ENCODE results near the gene ABHD3. TPM values are rescaled to one million over a fixed set of nuclear protein-coding genes. Genes with fewer than 3 reads are reported as not detected.
"Not testable (repeated sequence)": the region's sequence is repeated elsewhere in the genome, so short reads cannot be mapped to it uniquely, and the experiment has no call there.

The ABHD3 gene
- total RNA-seq, 1 donor from 2014 or later = 9.6 TPM

DNA sequence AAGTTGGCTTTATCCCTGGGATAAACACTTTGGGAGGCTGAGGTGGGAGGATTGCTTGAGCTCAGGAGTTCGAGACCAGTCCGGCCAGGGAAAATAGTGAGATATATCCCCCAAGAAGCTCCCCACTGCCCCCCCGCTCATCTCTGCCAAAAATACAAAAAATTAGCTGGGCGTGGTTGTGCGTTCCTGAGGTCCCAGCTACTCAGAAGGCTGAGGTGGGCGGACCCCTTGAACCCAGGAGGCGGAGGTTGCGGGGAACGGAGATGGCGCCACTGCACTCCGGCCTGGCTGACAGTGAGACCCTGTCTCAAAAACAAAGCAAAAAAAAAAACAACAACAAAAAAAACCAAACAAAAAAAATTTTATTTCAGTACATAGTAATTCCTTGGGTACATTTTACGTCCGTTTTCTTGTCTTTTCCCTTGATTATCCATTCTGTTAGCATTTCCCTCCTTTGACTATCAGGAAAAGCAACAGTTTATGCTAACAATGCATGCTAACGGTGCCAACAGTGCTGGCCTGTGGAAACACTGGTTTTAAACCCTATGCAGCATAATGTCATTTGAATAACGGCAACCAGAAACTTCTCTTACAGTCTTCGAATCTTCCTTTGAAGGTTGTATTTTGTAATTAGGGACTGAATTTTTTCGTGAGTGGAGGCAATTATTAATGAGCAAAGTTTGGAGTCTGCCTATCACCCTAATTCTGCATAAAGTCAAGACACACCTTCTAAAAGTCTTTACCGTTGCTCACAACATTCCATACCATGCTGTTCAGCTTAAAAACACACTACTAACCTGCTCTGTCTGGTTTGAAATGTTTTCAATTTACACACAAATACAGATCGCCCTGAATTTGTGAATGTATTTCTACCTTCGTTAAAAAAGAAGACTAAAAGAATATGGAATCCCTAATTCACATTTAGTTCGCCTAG, 35.3 kb upstream of the ABHD3 start:
- intact Hi-C loops (cut with DNase I) = loop anchor here (1.0 to 10.0 kb wide), 3 partner anchors 36 to 425 kb away; partner anchors contain the start of genes ABHD3 and GATA6

DNA sequence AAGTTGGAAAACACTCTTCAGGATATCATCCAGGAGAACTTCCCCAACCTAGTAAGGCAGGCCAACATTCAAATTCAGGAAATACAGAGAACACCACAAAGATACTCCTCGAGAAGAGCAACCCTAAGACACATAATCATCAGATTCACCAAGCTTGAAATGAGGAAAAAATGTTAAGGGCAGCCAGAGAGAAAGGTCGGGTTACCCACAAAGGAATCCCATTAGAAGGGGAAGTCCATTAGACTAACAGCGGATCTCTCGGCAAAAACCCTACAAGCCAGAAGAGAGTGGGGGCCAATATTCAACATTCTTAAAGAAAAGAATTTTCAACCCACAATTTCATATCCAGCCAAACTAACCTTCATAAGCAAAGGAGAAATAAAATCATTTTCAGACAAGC, 32.4 kb upstream of the ABHD3 start:
- H3K27ac ChIP-seq; DNase-seq (ENCODE audit: low spot score in 2 of 2); H3K27me3 ChIP-seq; H3K4me3 ChIP-seq; intact Hi-C loops (cut with DNase I); H3K9me3 ChIP-seq; H3K36me3 ChIP-seq; H3K4me1 ChIP-seq: not testable (repeated sequence)

More for the DNA sequence above, 35.3 kb upstream of the ABHD3 start:
- Histone ChIP-seq H3K27me3 (no peaks in the 10 kb centered on the region), H3K9me3 (peaks cover 0 to 5% of the 10 kb centered on the region in 2 donors), H3K4me3 (peak overlapping the region; percentile 29 to 42), H3K4me1 (peaks cover 0 to 5% of the 10 kb centered on the region in 2 donors), H3K36me3 (no peaks in the 10 kb centered on the region), H3K27ac (peak overlapping the region; percentile 48 to 96)
- TF ChIP-seq, protein P1, sequence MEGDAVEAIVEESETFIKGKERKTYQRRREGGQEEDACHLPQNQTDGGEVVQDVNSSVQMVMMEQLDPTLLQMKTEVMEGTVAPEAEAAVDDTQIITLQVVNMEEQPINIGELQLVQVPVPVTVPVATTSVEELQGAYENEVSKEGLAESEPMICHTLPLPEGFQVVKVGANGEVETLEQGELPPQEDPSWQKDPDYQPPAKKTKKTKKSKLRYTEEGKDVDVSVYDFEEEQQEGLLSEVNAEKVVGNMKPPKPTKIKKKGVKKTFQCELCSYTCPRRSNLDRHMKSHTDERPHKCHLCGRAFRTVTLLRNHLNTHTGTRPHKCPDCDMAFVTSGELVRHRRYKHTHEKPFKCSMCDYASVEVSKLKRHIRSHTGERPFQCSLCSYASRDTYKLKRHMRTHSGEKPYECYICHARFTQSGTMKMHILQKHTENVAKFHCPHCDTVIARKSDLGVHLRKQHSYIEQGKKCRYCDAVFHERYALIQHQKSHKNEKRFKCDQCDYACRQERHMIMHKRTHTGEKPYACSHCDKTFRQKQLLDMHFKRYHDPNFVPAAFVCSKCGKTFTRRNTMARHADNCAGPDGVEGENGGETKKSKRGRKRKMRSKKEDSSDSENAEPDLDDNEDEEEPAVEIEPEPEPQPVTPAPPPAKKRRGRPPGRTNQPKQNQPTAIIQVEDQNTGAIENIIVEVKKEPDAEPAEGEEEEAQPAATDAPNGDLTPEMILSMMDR (IDR thresholded peaks at IDR 0.05) = no peak
- DNase-seq (ENCODE audit: low spot score in 2 of 2) = no peak

DNA sequence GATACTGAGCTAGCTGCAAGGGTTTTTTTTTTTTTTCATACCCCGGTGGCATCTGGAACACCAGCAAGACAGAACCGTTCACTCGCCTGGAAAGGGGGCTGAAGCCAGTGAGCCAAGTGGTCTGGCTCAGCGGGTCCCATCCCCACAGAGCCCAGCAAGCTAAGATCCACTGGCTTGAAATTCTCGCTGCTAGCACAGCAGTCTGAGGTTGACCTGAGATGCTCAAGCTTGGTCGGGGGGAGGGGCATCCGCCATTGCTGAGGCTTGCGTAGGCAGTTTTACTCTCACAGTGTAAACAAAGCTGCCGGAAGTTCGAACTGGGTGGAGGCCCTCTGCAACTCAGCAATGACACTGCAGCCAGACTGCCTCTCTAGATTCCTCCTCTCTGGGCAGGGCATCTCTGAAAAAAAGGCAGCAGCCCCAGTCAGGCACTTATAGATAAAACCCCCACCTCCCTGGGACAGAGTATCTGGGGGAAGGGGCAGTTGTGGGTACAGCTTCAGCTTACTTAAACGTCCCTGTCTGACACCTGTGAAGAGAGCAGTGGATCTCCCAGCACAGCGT, 31.0 kb upstream of the ABHD3 start:
- TF ChIP-seq, protein P1 (IDR thresholded peaks at IDR 0.05) = no peak
- H3K4me1 ChIP-seq = peaks cover 0 to 5% of the 10 kb centered on the region in 2 donors
- H3K36me3 ChIP-seq = no peaks in the 10 kb centered on the region
- no peak overlapping the region for H3K4me3 ChIP-seq
- no peak for DNase-seq (ENCODE audit: low spot score in 2 of 2)
- no peak overlapping the region for H3K27ac ChIP-seq
- H3K9me3 ChIP-seq = peaks cover 0 to 5% of the 10 kb centered on the region in 2 donors
- intact Hi-C loops (cut with DNase I) = no loop called here
- H3K27me3 ChIP-seq = no peaks in the 10 kb centered on the region

DNA sequence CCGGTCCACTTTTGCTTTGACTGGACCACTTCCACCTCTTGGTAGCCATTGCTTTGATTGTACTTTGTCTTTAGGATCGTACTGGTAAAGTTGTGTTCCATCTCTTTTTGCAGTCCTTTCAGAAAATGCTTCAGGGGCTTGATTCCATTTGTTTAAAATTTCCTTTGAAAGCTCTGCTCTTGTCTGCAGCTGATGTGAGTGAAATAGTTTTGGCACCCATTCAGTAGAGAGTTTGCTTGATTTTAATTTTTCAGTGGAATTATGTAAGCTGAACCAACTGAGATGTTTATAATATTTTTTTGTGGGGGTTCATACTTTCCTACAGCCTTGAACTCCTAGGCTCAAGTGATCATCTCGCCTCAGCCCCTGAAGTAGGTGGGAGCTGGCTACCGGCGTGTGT, 28.4 kb upstream of the ABHD3 start:
- Histone ChIP-seq H3K27ac (no peak overlapping the region), H3K36me3 (no peaks in the 10 kb centered on the region), H3K9me3 (peaks cover 0 to 5% of the 10 kb centered on the region in 2 donors), H3K4me1 (no peaks in the 10 kb centered on the region), H3K4me3 (no peak overlapping the region), H3K27me3 (no peaks in the 10 kb centered on the region)
- intact Hi-C loops (cut with DNase I) = no loop called here
- DNase-seq (ENCODE audit: low spot score in 2 of 2) = no peak
- TF ChIP-seq, protein P1 (IDR thresholded peaks at IDR 0.05) = no peak

DNA sequence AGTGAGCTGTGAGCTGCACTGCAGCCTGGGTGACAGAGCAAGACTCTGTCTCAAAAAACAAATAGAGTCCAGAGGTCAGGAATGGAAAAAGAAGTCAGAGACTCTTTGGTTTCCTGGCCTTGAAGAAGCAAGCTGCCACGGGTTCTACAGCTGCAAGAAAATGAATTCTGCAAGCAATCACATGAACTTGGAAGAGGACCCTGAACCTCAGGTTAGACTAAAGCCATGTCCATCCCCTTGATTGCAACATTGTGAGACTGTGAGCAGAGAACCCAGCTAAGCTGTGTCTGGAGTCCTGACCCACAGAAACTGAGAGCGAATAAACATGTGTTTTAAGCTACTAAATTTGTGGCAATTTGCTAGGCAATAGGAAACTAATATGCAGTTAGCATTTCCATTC, 23.1 kb upstream of the ABHD3 start:
- DNase-seq (ENCODE audit: low spot score in 2 of 2) = no peak
- H3K9me3 ChIP-seq = no peaks in the 10 kb centered on the region
- no peak overlapping the region for H3K4me3 ChIP-seq
- H3K27me3 ChIP-seq = no peaks in the 10 kb centered on the region
- H3K27ac ChIP-seq = no peak overlapping the region
- TF ChIP-seq, protein P1 (IDR thresholded peaks at IDR 0.05) = no peak
- H3K4me1 ChIP-seq = no peaks in the 10 kb centered on the region
- intact Hi-C loops (cut with DNase I) = no loop called here
- no peaks in the 10 kb centered on the region for H3K36me3 ChIP-seq

DNA sequence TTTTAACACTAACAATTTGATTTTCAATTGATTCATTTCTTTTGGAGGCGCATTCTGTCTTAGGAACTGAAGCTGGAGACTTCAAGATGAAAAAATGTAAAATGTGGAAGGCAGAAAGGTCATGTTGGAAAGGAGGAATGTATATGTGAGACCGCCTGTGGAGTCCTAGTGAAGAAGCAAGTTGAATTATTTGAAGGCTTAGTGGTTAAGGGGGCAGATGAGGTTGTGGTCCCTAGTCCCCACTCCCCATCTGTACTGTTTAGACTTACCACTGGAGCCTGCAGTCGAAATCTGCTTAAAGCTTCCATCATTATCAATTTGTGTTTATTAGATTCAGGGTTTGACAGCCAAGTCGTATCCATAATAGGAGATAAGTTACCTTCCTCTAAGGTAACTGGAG, 20.6 kb upstream of the ABHD3 start:
- Histone ChIP-seq H3K4me3 (no peak overlapping the region), H3K4me1 (no peaks in the 10 kb centered on the region), H3K9me3 (no peaks in the 10 kb centered on the region), H3K36me3 (no peaks in the 10 kb centered on the region), H3K27me3 (no peaks in the 10 kb centered on the region), H3K27ac (no peak overlapping the region)
- intact Hi-C loops (cut with DNase I) = no loop called here
- no peak for DNase-seq (ENCODE audit: low spot score in 2 of 2)
- TF ChIP-seq, protein P1 (IDR thresholded peaks at IDR 0.05) = no peak
